ENCODE data around the gene NOSIP.

- TF ChIP-seq CTCF (IDR thresholded peaks at IDR 0.05) = no peak
- TF ChIP-seq EP300 (IDR thresholded peaks at IDR 0.05) = no peak
These were observed 28.8 kb downstream of the NOSIP start for GRCh38 chr19:49551531-49551930.
